Skeletal muscle satellite cell (primary cell): Measurements from ENCODE around the gene ZBTB6.

ENCODE experiments used
- H3K27me3 ChIP-seq: 2 replicates; pipeline ENCODE4 v1.7.0; 2013; ENCODE audit warnings: low read length; ENCODE audit not compliant: control insufficient read depth, insufficient read depth
- H3K36me3 ChIP-seq: 2 replicates; pipeline ENCODE4 v1.7.0; 2013; ENCODE audit warnings: mild to moderate bottlenecking, control low read depth, low read length; ENCODE audit not compliant: insufficient read depth
- H3K4me1 ChIP-seq: 2 replicates; pipeline ENCODE4 v1.7.0; 2013; ENCODE audit warnings: low read length; ENCODE audit not compliant: control insufficient read depth, insufficient read depth
- H3K4me2 ChIP-seq: 2 replicates; pipeline ENCODE4 v1.7.0; 2013; ENCODE audit warnings: mild to moderate bottlenecking, low read length
- H3K4me3 ChIP-seq: 2 replicates; pipeline ENCODE4 v1.7.0; 2013; ENCODE audit warnings: low read length
- H3K9ac ChIP-seq: 2 replicates; pipeline ENCODE4 v1.7.0; 2013; ENCODE audit warnings: mild to moderate bottlenecking, low read depth, low read length, moderate library complexity
- H3K9me3 ChIP-seq: replicated peaks from 2 replicates; pipeline ENCODE4 v1.7.0; 2013; ENCODE audit warnings: mild to moderate bottlenecking, control low read depth, low read length

ZBTB6 gene

DNA sequence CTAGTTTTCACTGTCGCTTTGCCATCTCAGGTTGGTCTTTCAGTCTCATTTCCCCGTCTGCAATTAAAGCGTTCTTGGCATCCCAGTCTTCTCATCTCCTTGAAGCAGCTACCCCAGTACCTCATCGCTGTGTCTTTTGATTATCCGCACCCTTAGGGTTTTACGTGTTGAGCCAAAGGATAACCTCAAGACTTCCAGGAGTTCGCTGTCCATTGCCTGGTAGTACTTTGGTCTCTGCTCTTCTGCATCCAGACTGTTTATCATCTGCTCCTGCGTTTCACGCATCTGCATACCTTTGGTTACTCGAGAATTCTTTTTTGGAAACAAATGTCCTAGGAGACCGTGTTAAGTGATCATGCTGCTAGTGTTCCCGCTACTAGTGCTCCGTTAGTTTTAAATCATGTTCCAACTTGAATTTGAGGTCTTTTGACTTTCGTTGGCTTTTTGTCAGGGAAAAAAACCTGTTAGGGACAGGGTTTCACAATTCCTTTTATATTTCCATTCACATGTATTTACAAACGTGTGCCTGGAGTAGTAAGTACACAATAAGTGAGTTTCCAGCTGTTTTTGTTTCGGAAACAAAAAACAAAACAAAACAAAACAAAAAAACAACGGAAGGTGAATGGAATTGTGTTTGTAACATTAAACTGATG is 28.6 kb upstream of the ZBTB6 start:
- Histone ChIP-seq H3K4me2 (peak overlapping the region; percentile 90), H3K9ac (peak overlapping the region; percentile 91), H3K9me3 (no peaks in the 10 kb centered on the region), H3K4me3 (peak overlapping the region; percentile 94), H3K36me3 (peaks cover 8% of the 10 kb centered on the region), H3K27me3 (no peaks in the 10 kb centered on the region), H3K4me1 (peaks cover 6% of the 10 kb centered on the region)

DNA sequence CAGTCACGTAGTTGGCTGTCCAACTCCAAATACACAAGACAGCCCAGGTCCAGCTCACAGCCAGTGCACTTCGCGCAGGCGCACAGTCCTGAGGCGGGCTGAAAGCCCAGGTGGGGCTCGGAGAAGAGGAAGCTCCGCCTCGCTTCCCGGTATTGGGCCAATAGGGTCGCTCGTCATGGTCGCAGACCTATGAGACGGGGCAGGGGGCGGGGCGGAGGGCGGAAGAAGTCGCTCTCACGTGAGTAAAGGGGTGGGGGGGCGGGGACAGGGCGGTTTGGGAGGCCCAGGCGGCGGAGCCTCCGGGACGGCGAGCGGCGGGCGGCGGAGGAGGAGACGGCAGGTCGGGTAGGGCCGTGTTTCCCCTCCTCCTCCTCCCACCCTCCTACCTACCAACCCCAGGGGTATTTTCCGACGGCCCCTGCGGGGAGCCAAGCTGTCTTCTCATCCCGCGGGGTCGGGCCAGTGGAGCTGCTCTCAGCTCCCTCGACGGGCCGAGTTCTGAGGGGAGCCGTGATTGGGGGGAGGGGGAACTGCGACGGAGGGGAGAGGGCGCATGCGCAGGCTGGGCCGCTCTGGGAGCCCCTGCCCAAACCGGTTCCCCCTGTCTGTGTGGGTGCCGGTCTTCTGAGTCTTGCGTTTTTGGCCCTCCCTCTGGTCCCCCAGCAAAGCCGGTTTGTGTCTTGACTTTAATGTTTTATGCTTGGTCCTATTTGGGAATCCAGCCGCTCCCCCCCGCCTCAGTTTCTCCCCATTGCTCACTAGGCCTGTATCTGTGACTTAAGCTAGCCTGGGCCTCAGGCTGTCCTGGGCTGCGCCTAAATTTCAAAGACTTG is 27.8 kb upstream of the ZBTB6 start, which contains the start of gene RABGAP1:
Gene RABGAP1 (plus strand): TSS at position 272 of the 833 bp plus-strand sequence. CDS start 16,040 bp downstream, outside the sequence.
- peaks cover 13% of the 10 kb centered on the region for H3K36me3 ChIP-seq
- peak within 1 kb of the TSS; percentile 94 for H3K4me3 ChIP-seq
- H3K4me2 ChIP-seq: peak within 1 kb of the TSS; percentile 90
- H3K9ac ChIP-seq: peak within 1 kb of the TSS; percentile 91
- no peaks in the 10 kb centered on the region for H3K27me3 ChIP-seq
- H3K9me3 ChIP-seq: no peaks in the 10 kb centered on the region
- H3K4me1 ChIP-seq: peaks cover 6% of the 10 kb centered on the region

DNA sequence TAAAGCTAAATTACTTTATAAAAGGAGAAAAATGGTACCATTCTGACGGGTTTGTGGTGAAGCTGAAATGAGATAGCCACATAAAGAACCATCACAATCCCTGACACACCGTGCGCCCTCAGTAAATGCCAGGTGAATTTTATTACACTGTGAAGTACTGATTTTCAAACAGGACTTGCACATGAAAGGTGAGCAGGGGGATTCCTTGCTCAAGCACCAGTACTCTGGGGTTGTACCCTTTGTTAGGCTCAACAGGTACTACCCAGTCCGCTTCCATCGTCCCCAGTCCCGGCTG is 27.3 kb upstream of the ZBTB6 start:
- no peaks in the 10 kb centered on the region for H3K9me3 ChIP-seq
- peak overlapping the region; percentile 17 for H3K9ac ChIP-seq
- peaks cover 6% of the 10 kb centered on the region for H3K4me1 ChIP-seq
- H3K27me3 ChIP-seq: no peaks in the 10 kb centered on the region
- peak overlapping the region; percentile 65 for H3K4me3 ChIP-seq
- H3K36me3 ChIP-seq: peaks cover 13% of the 10 kb centered on the region
- H3K4me2 ChIP-seq: peak overlapping the region; percentile 79

DNA sequence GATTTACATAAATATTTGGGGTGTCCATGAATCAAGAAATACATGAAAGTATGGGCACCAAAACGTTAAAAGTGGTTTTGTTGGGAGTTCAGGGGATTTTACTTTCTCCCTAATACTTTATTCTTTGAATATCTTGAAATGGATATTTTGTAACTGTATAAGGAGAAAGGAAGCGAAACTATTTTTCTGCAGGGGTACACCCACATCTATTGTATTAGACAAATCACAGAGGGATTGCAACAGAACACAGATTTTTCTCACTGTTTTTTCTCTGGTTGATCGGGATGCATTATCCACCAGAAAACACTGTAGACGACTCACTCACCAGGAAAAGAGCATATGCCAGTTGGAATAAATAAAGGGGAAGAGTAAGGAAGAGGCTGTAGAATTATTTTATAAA is 26.5 kb upstream of the ZBTB6 start:
- H3K4me3 ChIP-seq: no peak overlapping the region
- H3K4me2 ChIP-seq: no peak overlapping the region
- peaks cover 13% of the 10 kb centered on the region for H3K36me3 ChIP-seq
- no peaks in the 10 kb centered on the region for H3K9me3 ChIP-seq
- H3K9ac ChIP-seq: no peak overlapping the region
- peaks cover 6% of the 10 kb centered on the region for H3K4me1 ChIP-seq
- no peaks in the 10 kb centered on the region for H3K27me3 ChIP-seq

DNA sequence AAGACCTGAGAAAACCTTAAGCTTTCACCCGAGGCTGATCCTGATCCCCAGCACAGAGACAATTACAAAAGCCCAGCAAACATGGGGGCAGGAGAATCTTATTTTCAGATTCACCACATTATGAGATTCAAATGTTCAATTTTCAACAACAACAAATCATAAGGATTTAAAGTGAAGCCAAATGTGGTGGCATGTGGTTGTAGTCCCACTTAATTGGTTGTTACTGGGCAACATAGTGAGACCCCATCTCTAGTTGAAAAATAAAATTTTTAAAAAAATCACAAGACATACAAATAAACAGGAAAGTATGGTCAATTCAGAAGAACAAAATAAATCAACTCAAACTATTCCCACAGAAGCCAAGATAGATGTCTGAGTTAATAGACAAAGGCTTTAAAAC is 23.8 kb upstream of the ZBTB6 start:
- Histone ChIP-seq H3K4me1 (peaks cover 9% of the 10 kb centered on the region), H3K4me3 (no peak overlapping the region), H3K9ac (no peak overlapping the region), H3K27me3 (no peaks in the 10 kb centered on the region), H3K36me3 (peaks cover 13% of the 10 kb centered on the region), H3K9me3 (no peaks in the 10 kb centered on the region), H3K4me2 (no peak overlapping the region)

DNA sequence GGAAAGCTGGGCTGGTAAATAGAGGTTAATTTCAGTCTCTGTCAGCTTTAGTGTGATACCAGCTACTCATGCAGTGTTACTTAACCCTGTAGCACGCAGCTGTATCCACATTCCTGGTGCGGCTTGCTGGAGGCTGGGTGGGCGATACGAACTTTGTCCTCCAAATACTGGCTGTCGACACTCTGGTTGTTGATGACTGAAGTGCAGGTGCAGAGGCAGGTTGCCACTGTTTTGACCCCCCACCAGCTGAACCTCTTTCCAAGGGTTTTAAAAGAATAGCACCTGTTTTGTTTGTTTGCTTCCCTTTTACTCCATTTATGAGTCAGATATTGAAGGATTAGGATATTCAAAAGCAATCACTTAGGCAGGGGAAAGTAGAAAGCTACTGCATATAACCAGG is 23.3 kb upstream of the ZBTB6 start:
- peaks cover 13% of the 10 kb centered on the region for H3K36me3 ChIP-seq
- no peak overlapping the region for H3K9ac ChIP-seq
- no peaks in the 10 kb centered on the region for H3K9me3 ChIP-seq
- peaks cover 9% of the 10 kb centered on the region for H3K4me1 ChIP-seq
- no peak overlapping the region for H3K4me2 ChIP-seq
- H3K27me3 ChIP-seq: no peaks in the 10 kb centered on the region
- no peak overlapping the region for H3K4me3 ChIP-seq

DNA sequence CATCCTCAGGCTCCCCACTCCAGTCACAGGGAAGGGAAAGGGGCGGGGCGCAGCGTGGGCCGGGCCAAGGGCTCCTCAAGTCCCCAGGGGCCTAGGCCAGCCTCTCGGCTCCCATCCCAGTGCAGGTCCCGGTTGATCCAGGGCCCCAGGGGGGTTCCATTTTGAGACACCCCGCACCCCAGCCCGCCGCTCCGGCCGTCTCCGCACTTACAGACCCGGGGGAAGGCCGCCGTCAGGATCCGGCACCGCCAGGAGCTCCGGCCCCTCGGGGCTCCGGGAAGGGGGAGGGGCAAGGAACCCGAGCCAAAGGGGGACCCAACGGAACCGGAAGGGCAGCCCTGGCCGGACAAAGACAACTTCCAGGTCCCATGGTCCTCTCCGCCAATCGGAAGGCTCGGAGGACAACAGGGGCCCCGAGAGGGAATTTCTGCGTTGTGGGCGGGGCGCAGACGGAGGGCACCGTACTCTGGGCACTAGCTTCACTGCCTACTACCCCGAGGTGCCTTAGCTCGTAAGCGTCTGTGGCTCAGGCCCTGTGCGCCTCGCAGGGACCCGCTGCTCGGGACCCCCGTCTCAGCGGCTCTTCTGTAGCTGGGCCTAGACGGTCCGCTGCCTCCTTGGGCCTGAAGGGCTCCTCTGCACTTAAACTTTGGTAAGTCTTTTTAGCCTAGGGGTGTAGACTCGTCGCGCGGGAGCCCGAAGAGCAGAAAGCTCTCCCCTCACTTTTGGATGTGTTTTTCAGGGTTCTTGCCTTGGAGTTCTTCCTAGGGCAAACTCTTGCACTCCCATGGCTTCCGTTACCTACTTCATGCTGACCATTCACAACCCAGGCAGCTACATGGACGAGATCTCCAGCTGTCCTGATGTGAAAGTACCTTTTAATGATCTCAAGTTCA is 18.4 kb upstream of the ZBTB6 start, which contains the start of gene ZBTB26:
Gene ZBTB26 (minus strand): TSS at position 287 of the 896 bp plus-strand sequence. CDS start 11,578 bp downstream, outside the sequence.
- Histone ChIP-seq H3K4me2 (peak within 1 kb of the TSS; percentile 83), H3K9me3 (no peaks in the 10 kb centered on the region), H3K27me3 (no peaks in the 10 kb centered on the region), H3K9ac (peak within 1 kb of the TSS; percentile 93), H3K36me3 (peaks cover 3% of the 10 kb centered on the region), H3K4me1 (peaks cover 9% of the 10 kb centered on the region), H3K4me3 (peak within 1 kb of the TSS; percentile 81)

DNA sequence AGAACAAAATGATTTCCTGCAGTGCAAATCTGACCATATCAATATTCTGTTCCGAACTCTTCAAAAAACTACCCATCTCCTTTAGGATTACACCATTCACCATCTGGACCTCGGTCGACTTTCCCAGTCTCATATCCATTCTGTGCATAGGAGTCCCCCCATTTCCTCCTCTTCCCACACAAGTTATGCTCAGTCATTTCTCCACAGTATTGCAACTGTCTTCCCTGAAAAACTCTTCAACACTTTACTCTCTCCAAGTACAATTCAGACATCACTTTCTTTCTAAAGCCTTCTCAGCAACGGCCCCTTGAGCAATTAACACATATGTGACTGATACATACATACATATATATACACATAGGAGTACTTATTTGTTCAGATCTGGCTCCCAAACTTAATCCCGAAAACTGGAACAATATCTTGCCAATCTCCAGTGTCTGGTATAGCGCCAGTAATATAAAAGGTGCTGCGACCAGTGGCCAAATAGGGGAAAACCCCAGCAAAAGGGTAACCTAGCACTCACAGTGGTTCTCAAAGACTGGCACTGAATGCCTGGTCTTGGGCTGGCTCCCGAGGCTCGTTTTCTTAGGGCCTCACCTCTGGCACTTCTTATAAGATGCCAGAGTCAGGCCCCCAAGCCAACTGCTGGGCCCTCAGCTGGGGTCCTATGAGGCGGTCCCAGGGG is 17.6 kb upstream of the ZBTB6 start:
- Histone ChIP-seq H3K4me1 (peaks cover 9% of the 10 kb centered on the region), H3K9ac (peak overlapping the region; percentile 93), H3K9me3 (no peaks in the 10 kb centered on the region), H3K27me3 (no peaks in the 10 kb centered on the region), H3K4me2 (peak overlapping the region; percentile 82), H3K4me3 (peak overlapping the region; percentile 81), H3K36me3 (no peaks in the 10 kb centered on the region)

DNA sequence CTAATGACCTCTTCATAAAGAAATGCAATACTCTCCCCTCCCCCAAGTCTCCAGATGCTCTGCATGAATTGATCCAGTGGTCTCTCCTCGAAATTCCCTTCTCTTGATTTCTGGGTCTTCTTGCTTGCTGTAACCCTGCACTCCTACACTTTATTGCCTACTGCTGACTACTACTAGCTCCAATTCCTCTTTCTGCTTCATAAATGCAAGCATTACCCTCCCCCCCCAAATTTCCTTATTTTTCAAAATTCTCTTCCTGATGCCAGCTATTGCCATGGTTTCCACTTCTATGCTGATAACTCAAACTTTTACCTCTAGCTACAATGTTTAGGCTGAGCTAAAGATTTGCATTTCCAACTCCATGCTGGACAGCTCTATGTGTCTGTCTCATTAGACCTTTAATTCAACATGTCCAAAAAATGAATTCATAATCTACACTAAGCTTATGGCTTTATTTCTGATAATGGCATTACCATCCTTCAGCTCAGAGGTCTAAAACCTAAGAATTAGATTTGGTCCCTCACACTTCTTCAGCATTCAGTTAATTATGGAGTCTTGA is 16.8 kb upstream of the ZBTB6 start:
- Histone ChIP-seq H3K4me1 (peaks cover 9% of the 10 kb centered on the region), H3K9ac (no peak overlapping the region), H3K9me3 (no peaks in the 10 kb centered on the region), H3K27me3 (no peaks in the 10 kb centered on the region), H3K36me3 (no peaks in the 10 kb centered on the region), H3K4me3 (peak overlapping the region; percentile 81), H3K4me2 (peak overlapping the region; percentile 82)

DNA sequence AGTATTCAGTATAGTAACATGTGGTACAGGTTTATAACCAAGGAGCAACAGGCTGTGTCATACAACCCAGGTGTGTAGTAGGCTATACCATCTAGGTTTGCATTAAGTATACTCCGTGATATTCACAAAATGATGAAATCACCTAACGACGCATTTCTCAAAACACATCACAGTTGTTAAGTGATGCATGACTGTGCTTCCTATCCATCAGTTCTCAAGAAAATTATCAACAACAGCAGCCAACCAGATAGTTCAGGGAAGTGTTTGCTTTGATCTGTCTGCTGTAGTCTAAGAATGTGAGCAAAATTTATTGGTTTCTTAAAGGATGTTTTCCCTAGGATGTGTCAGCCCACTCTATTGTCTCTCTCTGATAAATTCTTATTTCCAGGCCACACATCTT is 10.8 kb upstream of the ZBTB6 start:
- Histone ChIP-seq H3K27me3 (no peaks in the 10 kb centered on the region), H3K9ac (no peak overlapping the region)

More for the DNA sequence above, 10.8 kb upstream of the ZBTB6 start:
- no peak overlapping the region for H3K4me3 ChIP-seq
- H3K36me3 ChIP-seq: peaks cover 4% of the 10 kb centered on the region
- H3K4me1 ChIP-seq: no peaks in the 10 kb centered on the region
- no peaks in the 10 kb centered on the region for H3K9me3 ChIP-seq
- H3K4me2 ChIP-seq: no peak overlapping the region
